Activated CD4-positive, alpha-beta T cell treated with anti-CD3 and anti-CD28 coated beads, Interleukin-2, amount 50 U/mL, for 1 hour (primary cell): ENCODE data around the gene KPTN.
"Not testable (repeated sequence)": the region's sequence is repeated elsewhere in the genome, so short reads cannot be mapped to it uniquely, and the experiment has no call there.

Experiments used
- DNase-seq: peaks from one replicate; pipeline ENCODE4 v3.0.0-alpha.2; 2020

KPTN gene

DNA sequence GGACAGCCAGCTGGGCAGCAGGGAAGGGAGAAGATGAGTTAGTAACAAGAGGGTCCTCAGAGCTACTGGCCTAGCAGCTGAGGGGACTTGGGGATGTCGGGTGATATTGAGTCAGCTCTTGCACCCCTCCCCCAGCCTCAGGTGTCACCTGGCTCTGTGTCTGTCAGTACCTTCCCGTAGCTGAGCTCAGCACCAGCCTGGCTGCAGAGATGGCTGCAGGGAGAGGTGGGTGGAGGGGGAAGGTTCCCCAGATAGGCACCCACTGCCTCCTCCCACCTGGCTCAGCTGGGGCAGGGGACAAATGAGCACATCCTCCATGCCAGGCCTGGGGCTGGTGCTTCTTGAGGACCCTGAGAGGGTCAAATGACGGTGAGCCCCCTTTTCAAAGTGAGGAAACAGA lies 6.8 kb upstream of the KPTN start:
- DNase-seq: no peak

DNA sequence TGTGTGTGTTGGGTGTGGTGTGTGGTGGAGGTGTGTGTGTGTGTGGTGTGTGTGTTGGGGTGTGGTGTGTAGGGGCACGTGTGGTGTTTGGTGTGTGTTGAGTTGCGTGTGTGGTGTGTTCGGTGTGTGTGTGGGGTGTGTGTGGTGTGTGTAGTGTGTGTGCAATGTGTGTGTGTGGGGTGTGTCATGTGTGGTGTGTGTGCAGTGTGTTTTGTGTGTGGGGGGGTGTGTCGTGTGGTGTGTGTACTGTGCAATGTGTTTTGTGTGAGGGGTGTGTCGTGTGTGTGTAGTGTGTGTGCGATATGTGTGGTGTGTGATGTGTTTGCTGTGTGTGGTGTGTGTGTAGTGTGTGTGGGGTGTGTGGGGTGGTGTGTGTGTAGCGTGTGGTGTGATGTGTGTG lies 6.0 kb upstream of the KPTN start:
- DNase-seq: no peak

DNA sequence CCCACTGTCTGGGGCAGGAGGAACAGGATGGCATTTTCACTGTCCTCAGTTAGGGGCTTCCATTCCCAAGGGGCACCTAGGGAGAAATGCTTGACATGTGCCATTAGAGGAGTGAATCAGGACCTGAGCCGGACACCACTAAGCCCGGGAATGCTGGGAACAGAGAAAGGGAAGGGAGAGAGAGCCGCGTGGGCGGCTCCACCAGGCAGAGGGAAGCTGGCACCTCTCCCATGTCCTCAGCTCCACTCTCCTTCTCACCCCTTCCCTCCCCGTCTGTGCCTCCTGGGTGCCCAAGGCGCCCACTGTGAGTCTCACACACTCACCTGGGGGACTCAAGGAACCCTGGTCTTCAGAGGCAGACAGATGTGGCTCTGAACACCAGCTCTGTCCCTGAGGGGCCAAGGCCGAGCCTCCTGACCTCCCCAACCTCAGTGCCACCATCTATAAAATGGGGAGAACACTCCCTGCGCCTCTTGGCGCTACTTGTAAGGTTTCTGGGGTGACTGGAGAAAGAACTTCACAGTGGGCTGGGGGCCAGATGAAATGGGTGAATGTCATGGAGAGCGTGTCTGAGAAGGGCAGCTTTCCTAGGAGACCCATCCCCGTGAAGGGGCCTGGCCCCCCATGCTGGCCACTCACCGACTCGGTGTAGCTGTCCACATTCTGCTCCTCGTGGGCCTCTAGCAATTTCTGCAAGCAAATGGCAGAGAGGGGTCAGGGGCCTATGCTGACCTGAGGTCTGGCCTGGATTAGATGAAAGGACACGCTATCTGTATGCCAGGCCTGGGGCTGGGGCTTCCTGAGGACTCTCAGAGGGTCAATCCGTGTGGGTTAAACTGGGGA lies 5.3 kb upstream of the KPTN start:
- no peak for DNase-seq

DNA sequence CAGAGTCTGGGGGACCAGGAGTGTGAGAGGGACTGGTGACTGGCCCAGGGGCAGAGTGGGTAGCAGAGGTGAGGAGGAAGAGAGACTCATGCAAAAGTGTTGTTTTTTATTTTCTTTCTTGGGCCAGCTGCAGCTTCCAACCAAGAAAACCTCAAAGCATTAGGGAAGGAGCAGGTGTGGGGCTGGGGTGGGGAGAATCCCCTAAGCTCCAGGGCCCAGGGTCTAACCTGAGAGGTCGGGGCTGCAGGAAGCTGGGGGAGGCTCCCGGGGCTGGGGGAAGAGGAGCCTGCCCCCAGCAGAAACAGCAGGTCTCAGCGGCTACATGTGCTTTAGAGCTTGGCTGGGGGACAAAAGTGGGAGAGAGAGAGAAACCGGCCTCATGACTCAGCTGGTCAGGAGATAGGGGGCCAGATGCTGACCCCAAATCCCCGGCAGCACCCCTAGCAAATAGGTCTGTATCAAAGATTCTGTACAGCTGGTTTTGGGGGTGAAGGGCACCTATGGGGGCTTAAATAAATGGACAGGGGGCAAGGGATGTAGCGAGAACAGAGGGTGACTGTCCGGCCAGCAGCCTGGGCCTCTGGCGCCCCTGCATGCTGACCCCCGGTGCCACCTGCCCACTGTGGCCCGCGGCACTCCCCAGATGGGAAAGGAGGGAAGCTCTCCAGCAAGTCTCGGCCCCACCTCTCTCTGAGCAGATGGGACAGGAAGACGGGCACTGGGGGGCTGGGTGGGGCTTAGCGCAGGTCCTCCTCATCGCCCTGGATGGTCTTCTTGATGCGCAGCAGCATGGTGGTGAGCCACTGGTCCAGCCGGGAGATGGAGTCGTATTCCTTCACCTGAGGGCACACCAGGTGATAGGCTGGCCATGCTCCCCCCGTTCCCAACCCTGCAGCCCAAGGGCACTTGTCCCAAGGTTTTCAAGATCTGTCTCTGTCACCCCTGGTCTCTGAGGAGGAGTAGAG lies 3.8 kb upstream of the KPTN start:
- no peak for DNase-seq

DNA sequence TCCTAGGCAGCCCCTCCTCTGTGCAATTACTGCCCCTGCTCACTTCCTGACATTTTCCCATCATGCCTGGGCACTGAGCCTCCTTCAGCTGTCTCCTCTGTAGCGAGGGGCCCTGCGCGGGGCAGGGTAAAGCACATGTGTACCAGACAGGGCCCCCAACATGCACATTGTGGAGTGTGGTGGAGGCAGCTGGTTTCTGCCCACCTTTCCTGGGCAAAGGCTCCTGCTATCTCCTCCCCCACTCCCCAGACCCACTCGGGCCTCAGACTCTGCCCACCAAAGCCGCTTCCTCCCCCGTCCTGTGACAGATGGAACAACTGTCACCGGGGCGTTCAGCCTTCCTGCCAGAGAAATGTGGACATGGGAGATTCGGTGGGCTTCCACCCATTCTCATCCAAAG lies 2.9 kb upstream of the KPTN start:
- no peak for DNase-seq

DNA sequence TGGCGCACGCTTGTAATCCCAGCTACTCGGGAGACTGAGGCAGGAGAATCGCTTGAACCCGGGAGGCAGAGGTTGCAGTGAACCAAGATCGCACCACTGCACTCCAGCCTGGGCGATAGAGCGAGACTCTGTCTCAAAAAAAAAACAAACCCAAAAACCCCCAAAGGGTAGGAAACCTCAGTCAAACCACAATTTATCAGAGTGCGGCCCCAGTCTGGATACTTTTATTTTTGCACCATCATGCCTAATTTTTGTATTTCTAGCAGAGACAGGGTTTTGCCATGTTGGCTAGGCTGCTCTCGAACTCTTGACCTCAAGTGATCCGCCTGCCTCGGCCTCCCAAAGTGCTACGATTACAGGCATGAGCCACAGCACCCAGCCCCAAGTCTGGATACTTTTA lies 2.2 kb upstream of the KPTN start:
- DNase-seq: not testable (repeated sequence)

DNA sequence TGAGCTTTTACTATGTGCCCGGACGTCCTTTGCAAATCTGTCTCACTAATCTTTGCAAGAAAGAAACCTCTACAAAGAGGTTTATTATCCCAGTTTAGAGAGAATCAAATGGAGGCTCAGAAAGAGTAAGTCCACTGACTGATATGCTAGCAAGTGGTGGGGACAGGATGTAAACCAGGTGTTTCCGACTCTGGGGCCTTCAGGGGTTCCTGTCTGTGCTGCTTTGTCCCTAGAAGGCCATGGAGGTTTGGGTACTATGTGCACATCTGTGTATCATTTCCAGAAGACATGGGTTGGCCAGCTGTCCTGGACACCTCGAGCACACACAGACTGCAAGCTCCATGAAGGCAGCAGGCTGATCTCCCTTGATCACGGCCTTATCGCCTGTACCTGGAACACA lies 1.2 kb upstream of the KPTN start:
- no peak for DNase-seq

DNA sequence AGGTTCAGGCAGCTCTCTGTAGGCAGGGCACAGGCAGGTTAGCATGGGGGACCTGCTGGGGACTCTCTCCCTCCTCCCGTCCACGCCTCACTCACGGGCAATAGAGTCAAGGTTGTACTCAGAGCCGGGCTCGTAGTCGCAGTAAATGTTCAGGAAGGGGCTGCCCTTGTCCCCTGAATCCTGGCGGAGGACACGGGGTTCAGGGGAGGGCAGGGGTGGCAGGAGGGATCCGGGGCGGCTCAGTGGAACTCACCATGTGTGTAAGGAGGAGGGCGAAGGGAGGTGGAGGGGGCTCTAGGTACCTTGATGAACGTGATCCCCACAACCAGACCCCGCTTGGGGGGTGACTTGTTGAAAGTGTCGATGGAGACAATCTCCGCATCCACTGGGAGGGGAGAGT lies 819 bp downstream of the KPTN start:
- no peak for DNase-seq

DNA sequence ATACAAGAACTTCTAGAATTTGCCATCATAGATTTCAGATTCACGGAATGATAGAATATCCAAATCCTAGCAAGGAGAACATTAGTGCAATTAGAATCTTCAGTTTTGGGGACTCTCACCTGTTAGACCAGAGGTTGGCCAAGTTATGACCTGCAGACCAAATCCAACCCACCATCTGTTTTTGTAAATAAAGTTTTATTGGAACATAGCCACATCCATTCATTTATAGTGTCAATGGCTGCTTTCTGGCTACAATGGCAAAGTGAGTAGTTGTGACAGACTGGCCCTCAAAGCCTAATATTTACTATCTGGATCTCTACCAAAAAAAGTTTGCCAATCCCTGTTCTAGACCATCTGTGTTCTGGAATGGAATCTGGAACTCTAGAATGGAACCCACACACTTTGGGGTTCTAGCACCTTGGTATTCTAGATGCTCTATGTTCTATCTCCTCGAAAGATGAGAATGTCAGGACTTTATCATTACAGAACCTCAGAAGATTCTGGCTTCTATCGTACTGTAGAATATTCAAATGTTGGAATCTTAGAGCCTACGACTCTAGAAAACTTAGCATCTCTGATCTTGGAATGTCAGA lies 2.5 kb downstream of the KPTN start:
- DNase-seq: no peak

DNA sequence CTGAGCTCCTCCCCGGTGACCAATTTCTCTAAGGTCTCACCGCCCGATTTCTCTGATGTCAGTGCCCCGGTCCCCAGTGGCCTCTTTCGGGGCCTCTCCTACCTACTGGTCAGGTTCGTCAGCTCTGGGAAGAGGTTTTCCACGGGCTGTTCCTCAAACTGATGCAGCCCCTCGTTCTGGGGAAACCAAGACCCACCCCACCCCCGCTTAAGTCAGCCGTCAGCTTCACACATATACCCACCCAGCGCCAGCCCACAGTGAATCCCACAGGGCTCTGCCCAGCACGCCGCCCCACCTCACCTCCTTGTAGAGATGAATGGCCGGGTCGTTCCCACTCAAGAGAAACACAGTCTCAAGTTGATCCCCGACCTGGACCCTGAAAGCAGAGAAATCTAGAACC lies 3.4 kb downstream of the KPTN start:
- no peak for DNase-seq

DNA sequence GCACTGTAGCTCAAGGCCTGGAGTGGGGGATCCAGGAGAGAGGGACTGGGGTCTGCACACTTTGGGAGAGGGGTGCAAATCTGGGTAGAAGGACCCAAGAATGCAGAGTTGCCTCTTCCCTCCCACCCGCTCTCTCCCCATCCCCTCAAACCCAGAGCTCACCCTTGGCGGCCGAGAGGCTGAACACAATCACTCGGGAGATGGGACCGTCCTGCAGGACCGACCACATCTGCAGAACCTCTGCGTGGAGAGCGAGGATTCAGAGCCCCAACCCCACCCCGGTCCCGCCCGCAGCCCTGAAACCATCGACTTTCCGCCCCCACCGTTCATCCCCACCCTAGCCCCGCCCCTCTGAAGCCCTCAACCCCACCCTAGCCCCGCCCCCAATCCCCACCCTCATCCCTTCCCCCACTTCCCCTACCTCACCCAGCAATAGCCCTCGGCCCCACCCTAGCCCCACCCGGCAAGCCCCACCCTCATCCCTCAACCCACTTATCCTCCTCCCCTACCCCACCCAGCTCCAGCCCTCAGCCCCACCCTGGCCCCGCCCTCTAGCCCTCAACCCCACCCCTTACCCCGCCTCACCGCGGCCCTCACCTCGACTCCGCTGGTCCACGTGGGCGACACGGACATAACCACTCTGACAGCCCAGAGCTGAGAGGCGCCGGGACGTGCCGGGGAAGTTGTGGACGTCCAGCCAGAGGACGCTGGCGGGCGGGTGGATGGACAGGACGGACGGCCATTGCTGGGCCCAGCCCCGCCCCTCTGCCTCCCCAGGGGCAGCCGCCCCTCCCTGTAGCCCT lies 4.1 kb downstream of the KPTN start:
- DNase-seq: no peak

DNA sequence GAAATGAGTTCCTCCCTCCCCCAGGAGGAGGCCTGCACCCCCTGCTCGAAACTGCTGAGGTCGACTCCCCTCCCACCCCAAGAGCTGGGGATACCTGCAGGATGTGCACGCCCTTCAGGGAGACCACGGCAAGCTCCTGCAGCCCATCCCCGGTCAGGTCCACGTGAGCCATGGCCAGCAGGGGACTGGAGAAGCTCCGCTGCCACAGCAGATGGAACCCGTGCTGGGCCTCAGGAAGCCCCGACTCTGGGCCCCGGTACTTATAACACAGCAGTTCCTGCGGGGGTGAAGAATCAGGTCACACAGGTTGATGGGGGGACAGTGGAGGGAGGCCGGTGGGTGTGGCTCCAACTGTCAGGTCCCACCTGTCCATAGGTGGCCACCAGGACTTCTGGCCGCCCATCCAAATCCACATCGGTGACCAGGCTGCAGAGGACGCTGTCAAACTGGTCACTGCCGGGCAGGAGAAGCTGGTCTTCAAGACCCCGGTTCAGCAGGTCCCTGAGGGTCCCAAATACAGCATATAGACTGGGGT lies 7.5 kb downstream of the KPTN start:
- DNase-seq: no peak

DNA sequence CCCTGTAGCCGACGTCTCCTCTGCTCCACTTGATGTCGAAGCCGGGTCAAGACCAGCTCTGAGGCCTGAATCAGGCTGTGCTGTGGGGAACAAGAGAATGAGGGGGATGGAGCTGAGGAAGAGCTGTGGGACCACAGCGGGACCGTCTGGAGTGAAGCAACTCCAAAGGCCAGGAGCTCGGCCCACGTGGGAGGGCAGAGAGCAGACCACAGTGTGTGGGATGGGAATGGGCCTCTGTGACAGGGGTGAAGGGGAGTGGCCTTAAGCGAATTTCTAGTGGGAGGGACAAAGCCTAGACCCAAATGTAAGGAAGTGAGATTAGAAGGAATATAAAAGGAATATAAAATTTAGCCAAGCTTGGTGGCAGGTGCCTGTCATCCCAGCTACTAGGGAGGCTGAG lies 8.6 kb downstream of the KPTN start:
- DNase-seq: no peak

DNA sequence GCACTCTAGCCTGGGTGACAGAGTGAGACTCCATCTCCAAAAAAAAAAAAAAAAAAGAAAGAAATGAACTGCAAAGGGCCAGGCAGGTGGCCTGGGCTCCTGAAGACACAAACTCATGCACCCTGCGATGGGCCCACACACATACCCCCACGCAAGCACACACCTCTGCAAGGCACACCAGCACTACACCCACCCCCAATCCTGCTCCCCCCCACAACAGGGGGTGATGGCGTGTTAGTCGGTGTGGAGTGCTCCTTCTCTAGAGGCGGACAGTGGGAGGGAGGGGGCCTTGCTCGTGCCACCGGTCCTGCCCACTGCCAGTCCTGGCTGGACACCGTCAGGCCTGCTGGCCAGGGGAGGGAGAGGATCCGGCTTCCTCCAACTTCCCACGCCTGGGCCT lies 10.7 kb downstream of the KPTN start:
- no peak for DNase-seq

DNA sequence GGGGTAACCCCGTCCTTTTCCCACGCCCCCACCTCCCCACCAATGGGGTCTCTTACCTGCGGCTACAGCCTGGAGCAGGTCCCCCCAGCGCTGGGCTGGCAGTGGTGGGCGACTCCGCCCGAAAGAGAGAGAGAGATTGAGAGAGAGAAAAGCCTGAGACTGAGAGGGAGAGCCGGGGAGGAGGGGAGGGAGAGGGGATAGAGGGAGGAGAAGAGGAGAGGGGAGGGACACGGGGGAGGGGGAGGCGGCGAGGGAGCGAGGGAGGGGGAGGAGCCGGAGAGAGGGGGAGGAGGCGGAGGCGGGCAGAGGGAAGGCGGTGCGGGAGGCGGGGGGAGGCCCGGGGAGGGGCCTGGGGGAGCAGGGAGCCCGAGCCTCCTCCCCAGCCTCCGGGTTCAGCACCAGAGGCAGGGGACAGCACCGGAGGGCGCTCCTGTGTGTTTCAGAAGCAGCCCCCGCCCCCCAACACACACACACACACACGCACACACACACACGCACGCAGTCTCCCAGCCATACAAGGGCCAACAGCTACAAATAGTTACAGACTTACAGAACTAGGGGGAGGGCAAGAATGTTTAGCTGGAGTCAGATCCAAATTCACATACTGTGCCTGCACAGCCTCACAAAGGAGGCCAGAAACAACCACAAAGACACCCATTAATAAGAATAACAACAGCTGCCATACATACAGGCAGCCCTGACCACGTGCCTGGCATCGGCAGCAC lies 12.1 kb downstream of the KPTN start, which contains the start of gene SLC8A2:
SLC8A2 (minus strand) TSS at position 161 of the 725 bp plus-strand sequence. CDS start 5,490 bp downstream, outside the sequence.
- DNase-seq: peak; percentile 62

DNA sequence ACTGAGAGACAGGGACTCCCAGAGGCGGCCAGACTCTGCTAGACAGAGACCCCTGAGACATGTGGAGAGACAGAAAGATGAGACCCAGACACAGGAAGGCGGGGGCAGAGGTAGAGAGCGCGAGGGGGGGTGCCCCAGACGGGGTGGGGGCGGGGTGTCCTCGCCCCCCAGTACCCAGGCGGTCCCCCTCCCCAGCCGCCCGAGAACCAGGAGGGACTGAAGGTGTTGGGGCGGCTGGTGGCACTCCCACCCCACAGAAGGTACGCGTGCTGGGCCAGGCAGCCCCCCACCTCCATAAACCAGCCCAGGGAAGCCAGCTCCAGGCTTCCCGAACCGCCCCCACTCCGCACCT lies 12.7 kb downstream of the KPTN start:
- DNase-seq: no peak

DNA sequence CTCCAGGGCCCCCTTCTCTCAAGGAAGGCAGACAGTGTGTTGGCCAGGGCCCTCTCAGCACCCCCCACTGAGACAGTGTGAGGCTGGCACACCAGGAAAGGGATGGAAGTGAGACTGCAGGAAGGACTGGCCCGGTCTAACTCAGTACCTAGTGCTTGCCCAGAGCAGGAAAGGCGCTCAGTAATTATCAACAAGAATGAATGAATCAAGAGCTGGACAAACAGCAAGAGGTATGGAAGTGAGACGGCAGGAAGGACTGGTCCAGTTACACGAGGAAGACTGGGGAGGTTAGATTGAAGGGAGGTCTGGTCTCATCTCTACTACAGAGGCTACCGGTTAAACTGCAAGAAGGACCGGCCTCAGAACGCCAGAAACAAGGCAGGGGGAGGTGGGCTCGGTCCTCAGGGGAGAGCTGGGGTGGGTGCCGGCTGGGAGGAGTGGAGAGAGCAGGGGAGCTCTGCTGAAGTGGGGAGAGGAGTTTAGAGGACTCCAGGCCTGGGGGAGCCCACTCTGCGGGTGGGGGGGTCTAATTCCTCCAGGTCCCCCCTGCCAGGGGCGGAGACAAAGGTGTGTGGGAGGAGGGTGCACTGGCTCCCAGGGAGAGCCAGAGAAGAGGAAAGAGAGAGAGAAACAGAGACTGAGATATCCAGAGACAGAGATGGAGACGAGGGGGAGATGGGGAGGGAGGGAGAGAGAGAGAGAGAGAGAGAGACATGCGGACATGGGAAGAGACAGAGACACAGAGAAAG lies 13.4 kb downstream of the KPTN start:
- DNase-seq: no peak

DNA sequence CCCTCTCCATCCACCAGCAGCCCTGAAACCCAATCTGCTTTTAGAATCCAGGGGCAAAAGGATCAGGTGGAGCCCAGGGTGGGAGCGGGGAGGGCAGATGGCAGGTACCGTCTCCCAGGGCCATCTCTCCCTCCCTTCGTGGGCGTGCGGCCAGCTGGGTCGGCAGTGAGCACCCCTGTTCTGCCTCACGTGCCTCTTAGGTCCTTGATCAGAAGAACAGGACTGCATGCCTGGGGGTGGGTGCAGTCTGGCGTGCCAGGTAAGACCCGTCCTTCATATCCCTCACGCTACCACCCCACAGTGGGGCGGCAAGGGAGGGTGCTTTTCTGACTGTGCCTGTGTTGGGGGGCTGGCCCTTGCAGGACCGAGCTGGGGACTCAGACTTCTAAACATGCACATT lies 14.3 kb downstream of the KPTN start:
- no peak for DNase-seq

DNA sequence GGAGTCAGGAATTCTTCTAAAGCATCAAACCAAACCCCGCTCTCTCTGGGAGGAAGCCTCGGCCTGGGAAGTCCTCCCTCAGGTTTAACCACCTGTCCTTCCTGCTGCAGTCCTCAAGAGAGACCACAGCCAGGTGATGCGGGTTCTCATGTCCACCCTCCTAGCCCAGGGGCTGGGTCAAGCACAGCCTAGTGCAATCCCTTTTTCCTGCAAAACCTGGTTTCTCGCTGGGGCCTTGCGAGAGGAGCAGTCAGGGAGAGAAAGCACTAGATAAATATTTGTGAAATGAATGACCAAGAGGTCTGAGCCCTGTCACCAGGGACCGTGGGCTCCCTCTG lies 14.7 kb downstream of the KPTN start:
- DNase-seq: no peak

DNA sequence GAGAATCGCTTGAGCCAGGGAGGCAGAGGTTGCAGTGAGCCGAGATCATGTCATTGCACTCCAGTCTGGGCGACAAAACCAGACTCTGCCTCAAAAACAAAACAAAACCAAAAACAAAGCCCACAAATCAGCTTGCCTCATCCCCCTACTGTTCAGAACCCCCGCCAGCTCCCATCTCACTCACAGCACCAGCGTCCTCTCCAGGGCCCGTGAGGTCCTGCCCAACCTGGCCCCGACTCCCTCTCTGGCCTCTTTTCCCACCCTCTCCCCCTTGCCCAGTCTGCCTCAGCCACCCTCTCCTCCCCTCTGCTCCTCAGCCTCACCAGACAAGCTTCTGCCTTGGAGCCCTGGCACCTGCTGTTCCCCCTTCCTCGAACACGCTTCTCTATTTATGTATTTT lies 16.1 kb downstream of the KPTN start:
- no peak for DNase-seq

DNA sequence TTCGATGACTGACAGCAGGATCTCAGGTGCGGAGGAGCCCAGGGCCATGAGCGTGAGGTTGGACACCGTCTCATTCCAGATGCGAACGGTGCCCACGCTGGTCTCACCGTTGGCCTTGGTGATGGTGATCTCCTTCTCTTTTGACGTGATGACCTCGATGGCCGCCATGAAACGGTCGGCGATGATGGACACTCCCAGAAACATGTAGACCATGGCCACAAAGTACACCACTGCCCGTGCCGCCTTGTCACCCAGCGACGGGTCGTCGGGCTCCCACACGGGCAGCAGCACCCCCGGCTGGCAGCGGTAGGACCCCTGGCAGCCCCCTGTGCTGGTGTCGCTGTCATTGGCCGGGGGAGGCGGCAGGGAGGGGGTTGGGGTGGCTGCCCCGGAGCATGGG lies 18.1 kb downstream of the KPTN start:
- DNase-seq: no peak
